Measurements from ENCODE around the gene CAMSAP1. TPM values are rescaled to one million over a fixed set of nuclear protein-coding genes. Genes with fewer than 3 reads are reported as not detected.
A peak's percentile ranks its signal among the peaks of the same experiment; 100 is the strongest.

Gene CAMSAP1
- total RNA-seq, 1 experiment from 2014 or later = 52.7 TPM

DNA sequence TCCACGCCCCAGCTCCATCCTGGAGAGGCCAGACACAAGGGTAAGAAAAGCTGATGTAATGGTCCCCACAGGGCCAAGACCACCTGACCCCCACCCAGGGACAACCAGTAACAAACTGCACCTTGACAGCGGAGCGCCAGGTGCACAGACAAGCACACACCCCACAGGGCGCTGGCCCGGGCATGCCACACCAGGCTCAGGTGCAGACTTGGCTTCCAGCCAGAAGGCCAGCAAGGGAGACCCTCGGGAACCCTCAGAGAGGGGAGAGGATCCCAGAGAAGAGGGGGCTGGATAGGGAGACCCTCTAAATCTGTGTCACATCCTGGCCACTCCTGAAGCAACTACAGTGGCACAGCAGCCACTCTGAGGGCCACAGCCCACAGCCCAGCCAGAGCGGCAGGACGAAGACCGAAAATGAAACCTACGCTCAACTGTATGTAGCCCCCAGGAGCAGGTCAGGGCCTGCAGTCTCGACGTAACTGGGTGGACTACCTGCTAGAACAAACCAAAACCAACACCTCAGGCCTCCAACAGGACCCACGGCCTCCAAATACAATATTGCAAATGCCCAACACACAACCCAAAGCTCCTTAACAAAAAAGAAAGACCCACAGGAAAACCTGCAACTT, 18.5 kb downstream of the CAMSAP1 start:
- H3K9me3 ChIP-seq (ENCODE audit: control insufficient read depth, low read depth, low read length) = no peaks in the 10 kb centered on the region
- DNase-seq = no peak
- peaks cover 13% of the 10 kb centered on the region for H3K79me1 ChIP-seq (ENCODE audit: insufficient read depth, low read depth, low read length, poor library complexity, severe bottlenecking)
- no peak overlapping the region for H2BK20ac ChIP-seq (ENCODE audit: low read depth, low read length, poor library complexity, severe bottlenecking)
- no CpG with 5 or more reads among the region's 13 CpGs for WGBS (ENCODE audit: extremely low coverage, insufficient read length, low lambda C conversion rate)
- Mint-ChIP-seq H3K4me1 (peaks cover 86% of the 10 kb centered on the region in 2 experiments), H3K27ac (peak overlapping the region; percentile 64 to 93 (median 80)), H3K36me3 (ENCODE audit: insufficient read depth in 1 of 3, low read depth in 3 of 3) (no peaks in the 10 kb centered on the region; a peak in 1 of 7 replicates), H3K4me3 (peak overlapping the region in 1 of 2 experiments; percentile 10; a peak in 1 of 5 replicates), H3K9me3 (no peaks in the 10 kb centered on the region), H3K27me3 (ENCODE audit: low read depth) (no peaks in the 10 kb centered on the region)
- H2BK5ac ChIP-seq (ENCODE audit: insufficient read length, low read length) = no peak overlapping the region
- H3K23me2 ChIP-seq (ENCODE audit: insufficient read length, low read depth, low read length, poor library complexity, severe bottlenecking) = no peaks in the 10 kb centered on the region
- no peak overlapping the region for H3K18ac ChIP-seq (ENCODE audit: insufficient read length, low read depth, low read length)
- no peak overlapping the region for H3T11ph ChIP-seq (ENCODE audit: low read length)
- no peak overlapping the region for H3K14ac ChIP-seq (ENCODE audit: insufficient read depth, low read length)
- peaks cover 88% of the 10 kb centered on the region for H3K79me2 ChIP-seq (ENCODE audit: insufficient read depth, low read length)
- peaks cover 9% of the 10 kb centered on the region; the same call in 1 of the 2 replicates for H3K4me1 ChIP-seq (ENCODE audit: insufficient read depth, low read length)
- H2AFZ ChIP-seq (ENCODE audit: low read length) = no peak overlapping the region
- no peak overlapping the region for H4K91ac ChIP-seq (ENCODE audit: insufficient read length, low read depth, low read length)
- H2BK120ac ChIP-seq (ENCODE audit: low read depth, low read length, poor library complexity, severe bottlenecking) = no peak overlapping the region
- no peak overlapping the region for H3K4me2 ChIP-seq (ENCODE audit: insufficient read depth, insufficient read length, low read length)
- TF ChIP-seq CTCF (conservative IDR thresholded peaks at IDR 0.05) = no peak
- H3K23ac ChIP-seq (ENCODE audit: insufficient read length, low read depth, low read length) = no peak overlapping the region
- H4K8ac ChIP-seq (replicated peaks; ENCODE audit: insufficient read length, low read depth, low read length) = no peak overlapping the region
- H4K5ac ChIP-seq (ENCODE audit: insufficient read length, low read depth, low read length) = no peak overlapping the region
- H3K27me3 ChIP-seq (ENCODE audit: insufficient read depth, low read length) = no peaks in the 10 kb centered on the region
- H4K20me1 ChIP-seq (ENCODE audit: control insufficient read depth, insufficient read depth, insufficient read length) = peaks cover 4% of the 10 kb centered on the region
- H3K27ac ChIP-seq (ENCODE audit: insufficient read length, low read depth, low read length) = no peak overlapping the region
- H3K4ac ChIP-seq (ENCODE audit: low read depth, low read length) = no peak overlapping the region
- no peak overlapping the region for H3K56ac ChIP-seq (ENCODE audit: insufficient read length, low read depth, low read length)
- H2AK5ac ChIP-seq (ENCODE audit: insufficient read length, low read length) = no peak overlapping the region
- H3K9ac ChIP-seq (ENCODE audit: extremely low read depth, insufficient read length, low read length) = no peak overlapping the region
- no peak overlapping the region for H2BK15ac ChIP-seq (ENCODE audit: low read depth, low read length)
- no peak overlapping the region for H2BK12ac ChIP-seq (ENCODE audit: insufficient read length, low read depth, low read length)

All from H9 (cell line).